ELR (cell line): ENCODE data around the gene REPS2.
A peak's percentile ranks its signal among the peaks of the same experiment; 100 is the strongest.
"Not testable (repeated sequence)": the region's sequence is repeated elsewhere in the genome, so short reads cannot be mapped to it uniquely, and the experiment has no call there.

ENCODE experiments used
- DNase-seq: peaks from one replicate; pipeline ENCODE4 v3.0.0-alpha.2; 2015; ENCODE audit warnings: low read depth

REPS2 gene

DNA sequence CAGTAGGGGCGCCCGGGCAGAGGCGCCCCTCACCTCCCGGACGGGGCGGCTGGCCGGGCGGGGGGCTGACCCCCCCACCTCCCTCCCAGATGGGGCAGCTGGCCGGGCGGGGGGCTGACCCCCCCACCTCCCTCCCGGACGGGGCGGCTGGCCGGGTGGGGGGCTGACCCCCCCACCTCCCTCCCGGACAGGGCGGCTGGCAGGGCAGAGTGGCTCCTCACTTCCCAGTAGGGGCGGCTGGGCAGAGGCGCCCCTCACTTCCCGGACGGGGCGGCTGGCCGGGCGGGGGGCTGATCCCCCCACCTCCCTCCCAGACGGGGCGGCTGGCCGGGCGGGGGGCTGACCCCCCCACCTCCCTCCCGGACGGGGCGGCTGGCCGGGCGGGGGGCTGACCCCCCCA, 18.5 kb downstream of the REPS2 start:
- DNase-seq: not testable (repeated sequence)

DNA sequence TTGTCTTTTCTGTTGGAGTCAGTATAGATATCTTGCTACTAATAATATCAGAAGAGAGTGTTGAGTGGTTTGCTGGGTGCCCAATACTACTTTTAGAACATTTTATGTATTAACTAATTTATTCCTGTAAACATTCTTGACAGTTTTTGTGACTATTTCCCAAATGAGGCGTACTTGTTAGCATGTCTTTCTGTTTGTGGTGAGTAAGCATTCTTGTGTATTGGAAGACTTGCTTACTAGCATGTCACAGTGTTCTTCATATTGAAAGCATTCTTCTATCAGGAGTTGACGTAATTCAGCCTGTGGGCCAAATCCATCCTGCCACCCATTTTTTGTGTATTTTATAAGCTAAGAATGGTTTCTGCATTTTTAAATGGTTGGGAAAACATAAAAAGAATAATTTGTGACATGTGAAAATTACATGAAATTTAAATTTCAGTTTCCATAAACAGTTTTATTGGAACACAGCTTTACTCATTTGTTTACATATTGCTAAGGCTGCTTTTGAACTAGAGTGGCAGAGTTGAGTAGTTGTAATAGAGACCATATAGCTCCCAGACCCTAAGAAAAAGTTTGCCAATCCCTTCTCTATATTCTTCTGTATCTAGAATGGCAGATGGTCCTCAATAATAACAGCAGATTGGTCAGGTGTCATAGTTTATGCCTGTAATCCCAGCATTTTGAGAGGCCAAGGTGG, 20.4 kb downstream of the REPS2 start:
- DNase-seq: no peak

DNA sequence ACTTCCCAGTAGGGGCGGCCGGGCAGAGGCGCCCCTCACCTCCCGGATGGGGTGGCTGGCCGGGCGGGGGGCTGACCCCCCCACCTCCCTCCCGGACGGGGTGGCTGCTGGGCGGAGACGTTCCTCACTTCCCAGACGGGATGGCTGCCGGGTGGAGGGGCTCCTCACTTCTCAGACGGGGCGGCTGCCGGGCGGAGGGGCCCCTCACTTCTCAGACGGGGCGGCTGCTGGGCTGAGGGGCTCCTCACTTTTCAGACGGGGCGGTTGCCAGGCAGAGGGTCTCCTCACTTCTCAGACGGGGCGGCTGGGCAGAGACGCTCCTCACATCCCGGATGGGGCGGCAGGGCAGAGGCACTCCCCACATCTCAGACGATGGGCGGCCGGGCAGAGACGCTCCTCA, 22.3 kb downstream of the REPS2 start:
- not testable (repeated sequence) for DNase-seq

DNA sequence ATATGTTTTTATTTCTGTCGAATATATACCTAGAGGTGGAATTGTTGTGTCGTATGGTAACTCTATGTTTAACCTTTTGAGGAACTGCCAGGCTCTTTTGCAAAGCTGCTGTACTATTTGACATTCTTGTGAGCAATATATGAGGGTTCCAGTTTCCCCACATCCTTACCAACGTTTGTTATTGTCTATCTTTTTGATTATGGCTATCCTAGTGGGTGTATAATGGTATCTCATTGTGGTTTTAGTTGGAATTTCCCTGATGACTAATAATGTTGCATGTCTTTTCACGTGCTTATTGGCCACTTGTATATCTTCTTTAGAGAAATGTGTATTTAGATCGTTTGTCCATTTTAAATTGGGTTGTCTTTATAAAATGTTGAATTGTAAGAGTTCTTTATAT, 24.5 kb downstream of the REPS2 start:
- DNase-seq: peak; percentile 64

DNA sequence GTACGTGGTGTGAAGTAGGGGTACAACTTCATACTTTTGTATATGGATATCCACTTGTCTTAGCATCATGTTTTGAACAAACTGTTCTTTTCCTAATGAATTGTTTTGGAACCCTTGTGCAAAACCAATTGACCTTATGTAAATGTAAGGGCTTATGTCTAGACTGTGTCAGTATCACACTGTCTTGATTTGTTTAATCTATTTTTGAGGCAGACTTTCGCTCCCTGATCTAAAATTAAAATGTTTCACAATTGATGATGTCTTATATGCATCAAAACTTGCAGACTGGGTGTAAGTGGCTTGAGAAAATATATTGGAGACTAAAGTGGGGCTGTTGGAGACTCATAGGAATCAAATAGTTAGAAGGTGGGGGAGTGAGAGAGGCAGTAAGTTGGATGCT, 25.2 kb downstream of the REPS2 start:
- no peak for DNase-seq

DNA sequence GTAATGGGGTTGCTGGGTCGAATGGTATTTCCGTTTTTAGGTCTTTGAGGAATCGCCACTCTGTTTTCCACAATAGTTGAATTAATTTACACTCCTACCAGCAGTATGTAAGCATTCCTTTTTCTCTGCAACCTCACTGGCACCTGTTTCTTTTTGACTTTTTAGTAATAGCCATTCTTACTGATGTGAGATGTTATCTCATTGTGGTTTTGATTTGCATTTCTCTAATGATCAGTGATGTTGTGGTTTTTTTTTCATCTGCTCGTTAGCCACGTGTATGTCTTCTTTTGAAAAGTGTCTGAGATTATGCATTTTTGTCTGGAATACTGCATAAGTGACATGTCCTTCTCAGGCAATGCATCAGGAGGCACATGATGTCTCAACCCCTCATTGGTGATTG, 28.8 kb downstream of the REPS2 start:
- no peak for DNase-seq

DNA sequence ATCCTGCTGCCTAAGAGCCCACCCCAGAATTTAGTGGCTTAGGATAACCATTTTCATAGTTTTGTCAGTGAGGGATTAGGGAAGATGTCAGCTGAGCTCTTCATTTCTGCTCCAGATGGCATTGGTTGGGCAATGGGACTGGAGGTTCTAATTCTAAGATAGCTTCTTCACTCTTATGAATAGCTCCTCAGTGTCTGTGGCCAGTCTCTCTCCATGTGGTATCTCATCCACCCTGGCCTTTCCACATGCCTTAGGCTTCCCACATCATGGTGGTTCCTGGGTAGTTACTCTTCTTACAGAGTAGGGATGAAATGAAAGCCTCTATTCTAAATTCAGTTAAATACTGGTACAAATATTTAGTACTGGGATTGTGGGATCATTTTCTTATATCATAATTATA, 31.3 kb downstream of the REPS2 start:
- DNase-seq: no peak

DNA sequence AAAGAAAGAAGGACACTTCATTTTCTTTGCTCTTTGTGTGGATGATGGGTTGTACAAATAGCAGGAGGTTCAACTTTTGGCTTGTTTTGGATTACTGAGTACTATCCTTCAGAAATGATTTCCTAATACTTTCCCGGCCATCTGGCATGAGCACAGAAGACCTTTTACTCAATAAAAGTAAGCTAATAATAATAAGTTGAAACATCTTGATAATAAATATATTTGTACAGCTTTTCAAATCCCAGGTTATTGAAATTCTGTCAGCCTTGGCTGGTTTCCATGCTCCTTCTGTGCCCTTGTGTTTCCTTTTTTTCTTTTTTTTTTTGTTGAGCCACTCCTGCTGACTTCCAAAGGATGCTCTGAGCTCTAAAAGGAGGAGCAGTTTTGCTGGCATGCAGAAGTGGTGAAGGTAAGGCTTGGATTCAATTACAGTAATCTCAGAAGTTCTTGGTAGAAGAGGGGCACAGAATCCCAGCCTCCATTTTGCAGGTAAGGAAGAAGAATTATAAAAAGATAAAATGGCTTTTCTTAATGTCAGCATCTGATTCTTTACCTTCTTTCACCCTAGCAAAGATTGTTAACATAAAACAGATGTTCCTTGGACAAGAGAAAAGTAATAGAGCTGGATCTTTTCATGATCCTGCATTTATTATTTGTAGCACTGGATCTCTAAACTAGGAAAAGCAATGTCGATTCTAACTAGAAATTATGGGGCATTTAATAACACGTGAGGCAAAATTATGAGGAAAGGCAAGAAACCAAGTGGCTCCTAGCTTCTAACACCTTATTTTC, 31.9 kb downstream of the REPS2 start:
- DNase-seq: no peak

DNA sequence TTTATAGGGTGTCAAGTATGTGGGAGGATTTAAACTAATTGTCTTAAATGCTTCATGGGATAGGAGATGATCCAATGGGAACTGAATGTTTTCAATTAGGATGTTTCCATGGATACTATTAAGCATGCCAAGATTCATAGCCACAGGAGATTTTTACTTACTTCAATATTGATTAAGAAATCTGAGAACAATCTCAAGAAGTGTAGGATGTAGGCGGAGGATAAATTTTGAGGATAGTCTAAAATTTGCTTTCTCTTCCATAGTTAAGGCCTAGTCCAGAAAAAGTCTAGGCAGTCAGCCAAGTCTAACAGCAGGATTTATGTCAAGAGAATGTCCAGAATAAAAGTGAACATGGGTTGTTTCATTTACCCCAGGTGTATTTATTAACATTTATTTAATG, 32.8 kb downstream of the REPS2 start:
- DNase-seq: no peak

DNA sequence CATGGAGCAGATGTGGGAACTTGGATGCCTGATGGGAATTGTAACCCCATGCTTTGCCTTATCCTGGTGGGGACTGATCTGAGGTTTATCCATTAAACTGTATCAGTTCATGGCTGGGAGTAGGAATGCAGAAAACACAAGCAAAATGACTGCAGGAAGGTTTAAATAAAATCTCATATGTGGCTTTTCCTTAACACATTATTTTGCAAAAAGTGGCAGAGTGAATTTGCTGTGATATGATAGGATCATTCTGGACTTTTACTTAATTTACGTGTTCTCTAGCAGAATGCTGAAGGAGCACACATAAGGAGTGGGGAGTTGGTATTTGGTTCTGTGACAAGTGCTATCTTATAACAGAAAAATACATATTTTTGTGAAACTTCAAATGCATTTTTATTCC, 34.8 kb downstream of the REPS2 start:
- no peak for DNase-seq

DNA sequence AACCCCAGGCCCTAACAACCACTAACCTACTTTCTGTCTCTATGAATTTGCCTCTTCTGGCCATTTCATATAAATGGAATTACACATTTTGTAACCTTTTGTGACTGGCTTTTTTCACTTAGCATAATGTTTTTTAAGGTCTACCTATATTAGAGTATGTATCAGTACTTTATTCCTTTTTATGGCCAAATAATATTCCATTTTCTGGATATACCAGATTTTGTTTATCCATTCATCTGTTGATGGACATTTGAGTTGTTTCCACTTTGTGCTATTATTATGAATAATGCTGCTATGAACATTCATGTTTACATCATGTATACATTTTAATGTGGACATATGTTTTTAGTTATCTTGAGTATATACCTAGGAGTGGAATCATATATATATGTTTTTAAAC, 35.5 kb downstream of the REPS2 start:
- DNase-seq: no peak

DNA sequence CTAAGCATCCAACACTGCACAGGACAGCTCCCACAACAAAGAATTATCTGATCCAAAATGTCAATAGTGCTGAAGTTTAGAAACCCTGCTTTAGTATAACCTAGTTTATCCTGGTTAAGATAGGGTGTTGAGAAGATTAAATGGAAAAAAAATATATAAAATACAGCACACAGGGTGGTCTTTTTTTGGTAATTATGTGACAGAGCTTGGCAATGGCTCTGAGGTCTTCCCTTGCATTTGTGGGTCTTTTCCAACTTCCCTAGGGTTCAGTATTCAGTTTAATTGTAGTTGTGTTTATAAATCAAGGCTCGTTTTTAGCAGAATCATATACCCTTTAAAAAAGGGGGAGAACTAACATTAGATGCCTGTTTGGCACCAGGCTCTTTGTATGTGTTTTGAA, 36.6 kb downstream of the REPS2 start:
- no peak for DNase-seq

DNA sequence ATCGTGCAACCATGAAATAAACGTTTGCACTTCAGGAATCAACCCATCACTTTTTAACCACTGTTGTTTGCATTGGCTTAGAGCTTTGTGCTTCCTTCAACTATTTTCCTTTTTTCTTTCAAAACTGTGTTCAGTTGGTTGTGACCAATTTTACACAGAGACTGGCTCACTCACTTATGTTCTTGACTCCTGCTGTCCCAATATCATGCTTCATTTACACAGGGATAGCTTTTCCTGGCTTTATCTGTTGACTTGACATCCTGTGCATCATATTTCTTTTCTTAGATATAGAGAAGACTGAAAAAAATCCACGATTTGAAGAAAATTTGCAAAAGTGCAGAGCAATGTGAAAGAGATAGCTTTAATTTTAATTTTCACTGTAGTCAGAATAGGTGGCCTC, 38.8 kb downstream of the REPS2 start:
- no peak for DNase-seq

DNA sequence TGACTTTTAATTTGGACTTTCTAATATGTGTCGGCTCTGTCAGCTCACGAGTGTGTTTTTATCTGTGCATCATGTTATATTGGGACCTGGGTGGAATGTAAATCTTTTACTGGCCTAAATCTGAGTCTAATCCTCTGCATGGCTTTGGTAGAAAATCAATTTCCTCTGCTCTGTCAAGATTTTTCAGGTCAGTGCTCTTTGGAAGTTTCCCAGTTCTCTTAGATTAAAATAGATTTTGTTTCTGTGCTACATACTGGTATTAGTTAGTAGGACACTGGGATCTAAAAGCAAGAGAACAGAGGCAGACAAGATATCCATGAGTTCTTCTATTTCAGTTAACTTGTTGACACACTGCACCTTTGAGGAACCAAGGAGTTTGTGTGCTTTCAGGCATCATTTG, 39.7 kb downstream of the REPS2 start:
- DNase-seq: no peak

DNA sequence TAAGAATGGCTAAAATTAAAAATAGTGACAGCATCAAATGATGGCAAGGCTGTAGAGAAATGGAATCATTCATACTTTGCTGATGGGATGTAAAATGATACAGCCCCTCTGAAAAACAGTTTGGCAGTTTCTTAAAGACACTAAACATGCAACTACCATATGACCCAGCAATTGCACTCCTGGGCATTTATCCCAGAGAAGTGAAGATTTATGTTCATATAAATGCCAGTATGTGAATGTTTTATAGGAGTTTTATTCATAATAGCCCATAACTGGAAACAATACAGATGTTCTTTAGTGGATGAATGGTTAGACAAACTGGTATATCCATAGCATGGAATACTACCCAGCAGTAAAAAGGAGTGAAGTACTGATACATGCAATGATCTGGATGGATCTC, 43.3 kb downstream of the REPS2 start:
- no peak for DNase-seq

DNA sequence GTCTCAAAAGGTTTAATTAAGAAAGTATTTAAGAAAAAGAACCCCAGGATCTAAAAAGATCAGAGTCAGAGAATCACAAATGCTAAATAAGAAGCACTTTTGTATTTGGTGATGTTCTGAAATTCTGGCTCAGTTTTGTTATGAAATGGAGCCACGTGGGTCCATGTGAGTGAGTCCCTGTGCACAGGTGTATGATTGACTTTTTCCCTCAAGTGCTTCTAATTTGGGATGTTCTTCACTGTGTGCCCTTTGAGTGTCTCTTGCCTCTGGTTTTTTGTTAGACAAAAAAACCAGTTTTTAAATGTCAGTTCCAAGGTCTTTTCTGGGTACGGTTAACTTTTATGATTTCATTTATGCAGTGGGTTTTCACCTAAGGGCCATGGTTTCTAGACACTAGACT, 44.4 kb downstream of the REPS2 start:
- no peak for DNase-seq

DNA sequence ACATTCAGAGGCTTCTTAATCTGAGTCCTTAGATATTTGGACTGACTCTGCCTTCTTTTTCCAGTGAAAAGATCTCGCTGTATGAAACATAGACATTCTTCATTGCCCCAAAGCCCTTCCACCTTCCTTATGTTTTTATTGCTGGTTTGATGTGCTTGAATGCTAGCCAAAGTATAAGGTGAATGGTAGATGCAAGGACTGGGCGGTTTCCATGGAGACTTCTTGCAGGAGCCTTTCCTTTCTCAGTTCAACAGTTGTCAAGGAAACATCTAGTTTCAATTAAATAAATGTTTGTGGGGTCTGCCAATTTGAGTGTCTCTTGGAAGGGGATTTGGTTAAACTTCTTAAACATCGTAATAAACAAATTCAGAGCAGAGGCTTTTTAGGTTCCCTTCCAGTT, 46.0 kb downstream of the REPS2 start:
- DNase-seq: no peak

DNA sequence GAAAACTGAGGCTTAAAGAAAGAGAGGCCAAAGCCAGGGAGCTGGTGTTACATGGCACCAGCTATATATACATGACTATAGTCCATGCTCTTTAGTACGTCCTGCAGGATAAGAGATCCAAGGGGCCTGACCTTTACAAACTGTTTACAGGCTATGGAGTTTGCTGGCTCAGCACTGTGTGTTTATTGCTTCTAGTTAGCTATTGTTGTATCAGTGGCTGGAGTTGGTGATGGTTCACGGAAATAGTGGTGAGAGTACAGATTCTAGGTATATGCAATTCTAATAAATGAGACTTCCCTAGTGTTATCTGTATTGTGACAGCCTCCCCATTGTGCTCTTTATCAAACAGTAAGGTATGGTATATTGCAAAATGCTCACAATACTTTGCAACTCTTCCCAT, 46.5 kb downstream of the REPS2 start:
- no peak for DNase-seq

DNA sequence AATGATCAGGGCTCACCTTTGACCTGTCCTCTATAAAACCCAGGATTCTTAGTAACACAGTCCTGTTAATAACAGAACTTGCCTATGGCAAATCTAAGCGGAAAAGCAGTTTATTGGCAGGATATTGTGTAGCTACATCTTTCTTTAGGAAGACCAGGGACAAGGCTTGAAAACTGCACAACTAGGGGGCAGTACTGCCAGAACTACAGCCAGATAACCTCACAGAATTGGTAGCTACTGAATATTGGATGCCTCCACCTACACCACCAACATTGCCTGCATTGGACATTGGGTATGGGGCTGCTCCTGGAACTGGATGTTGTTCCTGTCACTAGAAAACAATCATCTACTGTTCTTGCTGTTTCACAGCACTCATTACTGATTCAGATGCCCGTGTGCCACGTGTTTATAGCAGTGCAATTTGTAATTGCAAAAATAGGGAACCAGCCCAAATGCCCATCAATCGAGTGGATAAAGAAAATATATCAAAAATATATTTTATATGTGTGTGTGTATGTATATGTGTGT, 47.4 kb downstream of the REPS2 start:
- DNase-seq: peak; percentile 2

DNA sequence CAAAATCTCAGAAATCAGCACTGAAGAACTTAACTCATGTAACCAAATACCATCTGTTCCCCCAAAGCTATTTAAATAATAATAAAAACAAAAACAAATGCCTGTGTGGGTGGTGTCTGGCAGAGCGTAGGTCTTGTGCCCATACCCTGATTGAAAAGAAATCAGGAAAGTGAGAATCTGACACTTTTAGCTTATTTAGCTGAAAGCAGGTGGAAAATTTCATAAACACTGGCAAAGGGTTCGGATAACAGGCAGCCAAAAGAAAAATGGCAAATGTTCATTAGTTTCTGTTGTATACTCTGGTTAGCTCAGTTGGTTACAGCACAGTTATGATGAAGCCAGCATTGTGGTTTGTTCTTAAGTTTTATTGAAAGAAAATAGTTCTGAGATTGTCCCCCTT, 48.3 kb downstream of the REPS2 start:
- no peak for DNase-seq

DNA sequence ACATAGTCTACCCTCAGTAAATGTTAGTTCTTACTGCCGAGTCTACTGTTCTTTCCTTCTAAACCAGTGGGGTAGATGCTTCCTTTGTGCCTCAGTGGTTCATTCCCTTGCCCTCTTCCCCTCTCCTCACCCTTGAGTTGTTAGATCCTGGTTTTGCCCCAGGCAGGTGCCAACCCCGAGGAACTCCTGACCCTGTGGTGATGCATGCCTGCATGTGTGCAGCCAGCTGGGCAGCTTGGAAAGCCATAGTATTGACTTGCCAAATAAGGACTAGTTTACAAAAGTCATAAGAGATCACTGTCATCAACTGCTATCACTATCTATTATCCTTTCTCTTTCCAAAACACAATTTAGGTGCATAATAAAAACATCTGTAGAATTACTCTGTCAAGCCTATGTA, 50.9 kb downstream of the REPS2 start:
- no peak for DNase-seq

DNA sequence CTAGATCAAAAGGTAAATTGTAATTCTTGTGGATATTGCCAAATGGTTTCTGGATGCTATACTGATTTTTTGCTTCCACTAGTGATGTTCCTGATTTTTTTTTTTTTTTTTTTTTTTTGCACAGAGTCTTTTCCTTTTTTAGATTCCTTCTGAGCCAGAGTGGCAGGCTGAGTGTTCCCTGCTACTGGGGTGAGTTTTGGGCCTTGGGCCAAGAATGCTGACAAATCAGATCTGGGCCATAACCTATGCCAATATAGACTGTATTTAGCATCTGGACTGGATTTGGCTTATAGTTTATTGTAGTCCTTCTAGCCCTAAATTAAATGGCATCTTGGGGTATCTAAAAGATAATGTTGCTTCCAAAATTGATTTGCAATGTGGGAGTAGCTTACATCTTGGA, 52.8 kb downstream of the REPS2 start:
- no peak for DNase-seq

DNA sequence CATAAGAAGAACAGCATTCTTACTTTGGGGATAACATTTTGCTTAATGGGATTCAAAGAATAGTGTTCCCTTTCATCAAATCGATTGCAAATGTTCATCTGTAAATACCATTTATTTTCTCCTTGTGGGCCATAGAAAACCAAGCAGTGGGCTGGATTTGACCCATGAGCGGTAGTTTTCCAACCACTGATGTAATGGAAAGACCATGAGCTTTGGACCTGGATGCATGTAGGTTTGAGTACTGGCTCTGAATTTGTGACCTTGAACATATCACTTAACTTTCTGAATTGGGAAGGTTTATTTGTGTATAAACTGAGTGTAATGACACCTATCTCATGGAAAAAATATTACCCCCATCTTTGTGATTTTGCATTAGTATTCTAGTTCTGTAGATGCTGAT, 54.3 kb downstream of the REPS2 start:
- no peak for DNase-seq
